Activated CD4-positive, alpha-beta memory T cell treated with anti-CD3 and anti-CD28 coated beads for 36 hours (primary cell): ENCODE data around the gene TMEM156. TPM values are rescaled to one million over a fixed set of nuclear protein-coding genes. Genes with fewer than 3 reads are reported as not detected.
"Not testable (repeated sequence)": the region's sequence is repeated elsewhere in the genome, so short reads cannot be mapped to it uniquely, and the experiment has no call there.

ENCODE experiments used
- CTCF ChIA-PET: fragments of 350-600 bp; sonication (Branson Sonifier 250); formaldehyde crosslinking; loops from one replicate; lab custom pipeline; 2021; ENCODE audit warnings: antibody characterized with exemption, inconsistent platforms; lab: Charles Lee
- POLR2A ChIA-PET: fragments of 350-600 bp; sonication (Branson Sonifier 250); formaldehyde crosslinking; loops from one replicate; lab custom pipeline; 2021; ENCODE audit warnings: antibody characterized with exemption; lab: Charles Lee
- DNase-seq: peaks from one replicate; pipeline ENCODE4 v3.0.0-alpha.2; 2020
- H3K27ac Mint-ChIP-seq: one replicate; pipeline ENCODE4 v1.8.0; 2021; ENCODE audit warnings: mixed read lengths
- H3K27me3 Mint-ChIP-seq: one replicate; pipeline ENCODE4 v1.8.0; 2021; ENCODE audit warnings: mixed read lengths
- H3K36me3 Mint-ChIP-seq: one replicate; pipeline ENCODE4 v1.8.0; 2021; ENCODE audit warnings: mixed read lengths
- H3K4me1 Mint-ChIP-seq: one replicate; pipeline ENCODE4 v1.8.0; 2021; ENCODE audit warnings: low read depth, mixed read lengths
- H3K4me3 Mint-ChIP-seq: one replicate; pipeline ENCODE4 v1.8.0; 2021; ENCODE audit warnings: mild to moderate bottlenecking, mixed read lengths
- H3K9me3 Mint-ChIP-seq: one replicate; pipeline ENCODE4 v1.8.0; 2021; ENCODE audit warnings: mixed read lengths
- intact Hi-C: fragments of 100-400 bp; cut with micrococcal nuclease; formaldehyde crosslinking; loops from one replicate; pipeline ENCODE4 v1.15.1; 2023
- total RNA-seq, 2 experiments: library from RNA; stranded (reverse); gene quantifications; one replicate each; pipeline ENCODE4 v1.2.3, GENCODE V29; 2021

The TMEM156 gene
- total RNA-seq, 2 experiments from 2014 or later = 28.0 to 28.4 TPM

- H3K4me3 Mint-ChIP-seq = peak overlapping the region; percentile 75
- CTCF ChIA-PET = interaction anchor here (0.8 to 1.9 kb wide), 10 partner anchors 9 to 183 kb away, joined by 3 to 14 read pairs (median 4); no protein-coding TSS in a partner anchor
- H3K27ac Mint-ChIP-seq = peak overlapping the region; percentile 88
- peak; percentile 52 for DNase-seq
- intact Hi-C loops = loop anchor here (1.0 to 10.0 kb wide), 9 partner anchors 12 to 1248 kb away; partner anchors contain the start of genes KLF3, LIAS, TLR1 and TMEM156
- H3K9me3 Mint-ChIP-seq = no peaks in the 10 kb centered on the region
- H3K27me3 Mint-ChIP-seq = no peaks in the 10 kb centered on the region
- peaks cover 48% of the 10 kb centered on the region for H3K4me1 Mint-ChIP-seq
- POLR2A ChIA-PET = interaction anchor here (1.1 to 4.9 kb wide), 7 partner anchors 11 to 155 kb away, joined by 3 to 75 read pairs (median 5); partner anchors contain the start of gene TMEM156
- peaks cover 11% of the 10 kb centered on the region for H3K36me3 Mint-ChIP-seq
These were observed 11.7 kb upstream of the TMEM156 start for GRCh38 chr4:39043861-39044363.

- CTCF ChIA-PET = interaction anchor here (0.8 to 1.9 kb wide), 10 partner anchors 9 to 182 kb away, joined by 3 to 14 read pairs (median 4); no protein-coding TSS in a partner anchor
These were observed 11.1 kb upstream of the TMEM156 start for GRCh38 chr4:39043058-39043860.

GRCh38 chr4:39042366-39042765 is 10.2 kb upstream of the TMEM156 start:
- no peak overlapping the region for H3K4me3 Mint-ChIP-seq
- no peak overlapping the region for H3K27ac Mint-ChIP-seq
- ChIA-PET POLR2A (no interaction called here), CTCF (interaction anchor here (0.8 to 1.4 kb wide), 4 partner anchors 9 to 140 kb away, joined by 3 to 4 read pairs (median 4); no protein-coding TSS in a partner anchor)
- no peaks in the 10 kb centered on the region for H3K27me3 Mint-ChIP-seq
- no peaks in the 10 kb centered on the region for H3K9me3 Mint-ChIP-seq
- intact Hi-C loops = loop anchor here (5.0 to 10.0 kb wide), 3 partner anchors 238 to 1250 kb away; partner anchors contain the start of genes KLF3 and TLR1
- DNase-seq = no peak
- peaks cover 6% of the 10 kb centered on the region for H3K36me3 Mint-ChIP-seq
- peaks cover 39% of the 10 kb centered on the region for H3K4me1 Mint-ChIP-seq

More at GRCh38 chr4:39043058-39043860, 11.1 kb upstream of the TMEM156 start:
- intact Hi-C loops = loop anchor here (5.0 to 10.0 kb wide), 3 partner anchors 238 to 1249 kb away; partner anchors contain the start of genes KLF3 and TLR1
- Mint-ChIP-seq H3K27me3 (no peaks in the 10 kb centered on the region), H3K36me3 (peaks cover 11% of the 10 kb centered on the region), H3K4me1 (peaks cover 43% of the 10 kb centered on the region), H3K27ac (peak overlapping the region; percentile 88), H3K4me3 (peak overlapping the region; percentile 75), H3K9me3 (no peaks in the 10 kb centered on the region)
- no peak for DNase-seq
- POLR2A ChIA-PET = interaction anchor here (1.1 to 4.9 kb wide), 6 partner anchors 11 to 154 kb away, joined by 3 to 75 read pairs (median 5); partner anchors contain the start of gene TMEM156

GRCh38 chr4:39039108-39039507 is 6.9 kb upstream of the TMEM156 start:
- H3K27ac Mint-ChIP-seq = no peak overlapping the region
- H3K4me1 Mint-ChIP-seq = peaks cover 41% of the 10 kb centered on the region
- no peaks in the 10 kb centered on the region for H3K9me3 Mint-ChIP-seq
- no peak for DNase-seq
- POLR2A ChIA-PET = no interaction called here
- intact Hi-C loops = loop anchor here (10.0 kb wide), 2 partner anchors 514 to 1166 kb away; no protein-coding TSS in a partner anchor
- no peaks in the 10 kb centered on the region for H3K36me3 Mint-ChIP-seq
- CTCF ChIA-PET = no interaction called here
- no peaks in the 10 kb centered on the region for H3K27me3 Mint-ChIP-seq
- no peak overlapping the region for H3K4me3 Mint-ChIP-seq

- H3K9me3 Mint-ChIP-seq = no peaks in the 10 kb centered on the region
- no peak for DNase-seq
- no peak overlapping the region for H3K27ac Mint-ChIP-seq
- intact Hi-C loops = loop anchor here (10.0 kb wide), 2 partner anchors 513 to 1167 kb away; no protein-coding TSS in a partner anchor
- ChIA-PET CTCF (interaction anchor here (0.5 kb wide), 1 partner anchor 142 kb away, joined by 4 read pairs; no protein-coding TSS in a partner anchor), POLR2A (no interaction called here)
- peaks cover 36% of the 10 kb centered on the region for H3K4me1 Mint-ChIP-seq
- H3K36me3 Mint-ChIP-seq = no peaks in the 10 kb centered on the region
- no peaks in the 10 kb centered on the region for H3K27me3 Mint-ChIP-seq
- H3K4me3 Mint-ChIP-seq = no peak overlapping the region
These were observed 5.7 kb upstream of the TMEM156 start for GRCh38 chr4:39037941-39038340.

- CTCF ChIA-PET = no interaction called here
- H3K4me1 Mint-ChIP-seq = peaks cover 38% of the 10 kb centered on the region
- no peak for DNase-seq
- H3K4me3 Mint-ChIP-seq = no peak overlapping the region
- no peaks in the 10 kb centered on the region for H3K9me3 Mint-ChIP-seq
- POLR2A ChIA-PET = no interaction called here
- H3K36me3 Mint-ChIP-seq = no peaks in the 10 kb centered on the region
- no peak overlapping the region for H3K27ac Mint-ChIP-seq
- H3K27me3 Mint-ChIP-seq = no peaks in the 10 kb centered on the region
- intact Hi-C loops = loop anchor here (10.0 kb wide), 2 partner anchors 513 to 1167 kb away; no protein-coding TSS in a partner anchor
These were observed 5.2 kb upstream of the TMEM156 start for GRCh38 chr4:39037491-39037825.

GRCh38 chr4:39036172-39036571 is 4.0 kb upstream of the TMEM156 start:
- H3K27ac Mint-ChIP-seq = no peak overlapping the region
- intact Hi-C loops = loop anchor here (10.0 kb wide), 2 partner anchors 511 to 1169 kb away; no protein-coding TSS in a partner anchor
- ChIA-PET POLR2A (no interaction called here), CTCF (no interaction called here)
- H3K9me3 Mint-ChIP-seq = no peaks in the 10 kb centered on the region
- H3K27me3 Mint-ChIP-seq = no peaks in the 10 kb centered on the region
- H3K4me1 Mint-ChIP-seq = peaks cover 37% of the 10 kb centered on the region
- H3K4me3 Mint-ChIP-seq = no peak overlapping the region
- no peaks in the 10 kb centered on the region for H3K36me3 Mint-ChIP-seq
- DNase-seq = no peak

GRCh38 chr4:39031590-39032020 is 604 bp downstream of the TMEM156 start:
- peak; percentile 57 for DNase-seq
- CTCF ChIA-PET = interaction anchor here (1.0 to 1.2 kb wide), 2 partner anchors 12 to 129 kb away, joined by 3 to 5 read pairs; no protein-coding TSS in a partner anchor
- not testable (repeated sequence) for H3K27me3 Mint-ChIP-seq

GRCh38 chr4:39030725-39031124 is 1.5 kb downstream of the TMEM156 start:
- ChIA-PET POLR2A (interaction anchor here (1.3 to 6.1 kb wide), 4 partner anchors 14 to 335 kb away, joined by 4 to 75 read pairs (median 6); no protein-coding TSS in a partner anchor), CTCF (interaction anchor here (0.7 to 1.3 kb wide), 8 partner anchors 13 to 148 kb away, joined by 3 to 5 read pairs (median 4); no protein-coding TSS in a partner anchor)
- Mint-ChIP-seq H3K27me3 (no peaks in the 10 kb centered on the region), H3K36me3 (peaks cover 12% of the 10 kb centered on the region), H3K27ac (peak overlapping the region; percentile 87), H3K4me1 (peaks cover 44% of the 10 kb centered on the region), H3K9me3 (no peaks in the 10 kb centered on the region), H3K4me3 (peak overlapping the region; percentile 78)
- intact Hi-C loops = loop anchor here (5.0 to 10.0 kb wide), 5 partner anchors 128 to 1174 kb away; no protein-coding TSS in a partner anchor
- no peak for DNase-seq

More at GRCh38 chr4:39031590-39032020, 604 bp downstream of the TMEM156 start:
- Mint-ChIP-seq H3K4me1 (peaks cover 47% of the 10 kb centered on the region), H3K27ac (peak overlapping the region; percentile 87), H3K36me3 (peaks cover 10% of the 10 kb centered on the region), H3K4me3 (peak overlapping the region; percentile 78)
- H3K9me3 Mint-ChIP-seq = not testable (repeated sequence)
- POLR2A ChIA-PET = interaction anchor here (1.7 to 6.1 kb wide), 4 partner anchors 14 to 91 kb away, joined by 6 to 75 read pairs (median 6); no protein-coding TSS in a partner anchor
- intact Hi-C loops = loop anchor here (1.0 to 10.0 kb wide), 12 partner anchors 13 to 1173 kb away; partner anchors contain the start of genes TLR6 and WDR19

GRCh38 chr4:39029752-39030694 is 2.2 kb downstream of the TMEM156 start:
- DNase-seq = no peak
- H3K27me3 Mint-ChIP-seq = no peaks in the 10 kb centered on the region
- H3K36me3 Mint-ChIP-seq = peaks cover 16% of the 10 kb centered on the region
- peak overlapping the region; percentile 87 for H3K27ac Mint-ChIP-seq
- peaks cover 45% of the 10 kb centered on the region for H3K4me1 Mint-ChIP-seq
- ChIA-PET POLR2A (interaction anchor here (1.3 to 6.1 kb wide), 5 partner anchors 15 to 335 kb away, joined by 4 to 75 read pairs (median 6); no protein-coding TSS in a partner anchor), CTCF (interaction anchor here (0.7 to 1.4 kb wide), 9 partner anchors 13 to 148 kb away, joined by 3 to 5 read pairs (median 4); no protein-coding TSS in a partner anchor)
- intact Hi-C loops = loop anchor here (5.0 to 10.0 kb wide), 5 partner anchors 128 to 1175 kb away; no protein-coding TSS in a partner anchor
- H3K4me3 Mint-ChIP-seq = peak overlapping the region; percentile 78
- no peaks in the 10 kb centered on the region for H3K9me3 Mint-ChIP-seq
